Stimulated activated CD4-positive, alpha-beta T cell treated with anti-CD3 and anti-CD28 coated beads, Interleukin-1b, Interleukin-23, amount 100 ng/mL, for 24 hours (primary cell): Measurements from ENCODE around the gene SDHAF1.
A peak's percentile ranks its signal among the peaks of the same experiment; 100 is the strongest.

ENCODE experiments used
- DNase-seq, 4 experiments: peaks; one replicate each; pipeline ENCODE4 v3.0.0-alpha.2; 2020; ENCODE audit warnings: low read depth in 4 of 4, low spot score in 1 of 4

SDHAF1 gene

DNA sequence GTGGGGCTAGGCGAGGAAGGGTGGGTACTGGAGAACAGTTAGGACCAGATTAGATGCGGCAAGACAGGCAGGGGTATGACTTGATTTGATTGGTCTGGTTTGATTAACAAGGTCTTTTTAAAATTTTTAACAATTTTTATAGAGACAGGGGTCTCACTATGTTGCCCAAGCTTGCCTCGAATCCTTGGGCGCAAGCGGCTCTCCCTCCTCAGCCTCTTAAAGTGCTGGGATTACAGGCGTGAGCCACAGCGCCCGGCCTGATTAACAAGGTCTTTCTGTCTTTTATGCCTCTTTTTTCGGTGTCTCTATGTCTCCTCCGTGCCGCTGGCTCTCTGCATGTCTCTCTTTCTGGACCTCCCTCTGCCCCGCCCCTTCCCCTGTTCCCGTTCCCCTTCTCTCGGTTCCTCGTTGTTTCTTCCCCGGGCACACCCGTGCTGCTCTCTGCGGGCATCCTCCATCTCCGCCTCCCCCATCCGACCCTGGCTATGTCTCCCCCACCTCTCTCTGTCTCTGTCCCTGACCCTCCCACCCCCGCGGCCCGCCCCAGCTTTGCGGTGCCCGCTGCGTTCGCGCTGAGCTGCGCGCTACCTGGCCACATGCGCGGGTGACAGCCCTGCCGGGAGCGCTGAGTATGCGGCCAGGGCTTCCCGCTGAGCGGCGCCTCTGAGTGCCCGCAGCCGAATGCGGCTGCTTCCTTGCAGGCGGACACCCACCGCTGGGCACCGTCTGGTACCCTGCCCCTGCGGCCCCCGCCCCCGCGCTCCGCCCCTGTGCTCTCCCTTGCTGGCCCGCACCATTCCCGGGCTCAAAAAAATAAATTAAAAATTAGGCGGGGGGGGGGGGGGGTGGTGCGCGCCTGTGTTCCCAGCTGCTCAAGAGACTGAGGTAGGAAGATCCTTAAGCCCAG, 8.1 kb upstream of the SDHAF1 start:
- peak in 2 of 4 experiments; percentile 11 to 31 for DNase-seq

DNA sequence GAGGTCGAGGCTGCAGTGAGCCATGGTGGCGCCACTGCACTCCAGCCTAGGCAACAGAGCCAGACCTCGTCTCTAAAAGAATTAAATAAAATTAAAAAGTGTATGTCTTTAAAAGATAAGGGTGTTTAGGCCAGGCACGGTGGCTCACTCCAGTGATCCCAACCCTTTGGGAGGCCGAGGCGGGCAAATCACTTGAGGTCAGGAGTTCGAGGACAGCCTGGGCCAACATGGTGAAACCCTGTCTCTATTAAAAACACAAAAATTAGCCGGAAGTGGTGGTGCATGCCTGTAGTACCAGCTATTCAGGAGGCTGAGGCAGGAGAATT, 7.5 kb upstream of the SDHAF1 start:
- DNase-seq: no peak

DNA sequence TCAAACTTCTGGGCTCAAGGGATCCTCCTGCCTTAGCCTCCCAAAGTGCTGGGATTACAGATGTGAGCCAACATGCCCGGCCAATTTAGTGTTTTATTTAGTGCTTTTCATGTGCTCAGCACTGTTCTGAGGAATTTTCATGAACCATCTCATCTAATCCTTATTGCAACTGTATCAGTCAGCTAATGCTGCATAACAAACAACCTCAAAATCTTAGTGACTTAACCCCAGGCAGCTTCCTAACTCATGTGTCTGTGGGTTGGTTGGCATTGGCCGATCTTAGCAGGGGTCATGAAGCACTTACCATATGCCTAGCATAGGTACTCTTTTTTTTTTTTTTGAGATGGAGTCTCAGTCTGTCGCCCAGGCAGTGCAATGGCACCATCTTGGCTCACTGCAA, 6.2 kb upstream of the SDHAF1 start:
- no peak for DNase-seq

DNA sequence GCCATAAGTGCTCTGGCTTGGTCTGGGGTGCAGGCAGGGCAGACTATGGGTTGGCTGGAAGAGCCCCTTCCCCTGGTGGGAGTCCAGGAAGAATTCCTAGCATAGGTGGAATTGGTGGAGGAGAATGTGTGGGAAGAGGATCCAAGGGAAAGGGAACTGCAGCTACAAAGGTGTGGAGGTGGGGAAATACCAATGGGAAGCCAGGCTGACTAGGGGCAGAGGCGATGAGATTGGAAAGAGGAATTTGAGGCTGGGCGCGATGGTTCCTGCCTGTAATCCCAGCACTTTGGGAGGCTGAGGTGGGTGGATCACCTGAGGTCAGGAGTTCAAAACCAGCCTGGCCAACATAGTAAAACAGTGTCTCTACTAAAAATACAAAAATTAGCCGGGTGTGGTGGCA, 4.8 kb upstream of the SDHAF1 start:
- no peak for DNase-seq

DNA sequence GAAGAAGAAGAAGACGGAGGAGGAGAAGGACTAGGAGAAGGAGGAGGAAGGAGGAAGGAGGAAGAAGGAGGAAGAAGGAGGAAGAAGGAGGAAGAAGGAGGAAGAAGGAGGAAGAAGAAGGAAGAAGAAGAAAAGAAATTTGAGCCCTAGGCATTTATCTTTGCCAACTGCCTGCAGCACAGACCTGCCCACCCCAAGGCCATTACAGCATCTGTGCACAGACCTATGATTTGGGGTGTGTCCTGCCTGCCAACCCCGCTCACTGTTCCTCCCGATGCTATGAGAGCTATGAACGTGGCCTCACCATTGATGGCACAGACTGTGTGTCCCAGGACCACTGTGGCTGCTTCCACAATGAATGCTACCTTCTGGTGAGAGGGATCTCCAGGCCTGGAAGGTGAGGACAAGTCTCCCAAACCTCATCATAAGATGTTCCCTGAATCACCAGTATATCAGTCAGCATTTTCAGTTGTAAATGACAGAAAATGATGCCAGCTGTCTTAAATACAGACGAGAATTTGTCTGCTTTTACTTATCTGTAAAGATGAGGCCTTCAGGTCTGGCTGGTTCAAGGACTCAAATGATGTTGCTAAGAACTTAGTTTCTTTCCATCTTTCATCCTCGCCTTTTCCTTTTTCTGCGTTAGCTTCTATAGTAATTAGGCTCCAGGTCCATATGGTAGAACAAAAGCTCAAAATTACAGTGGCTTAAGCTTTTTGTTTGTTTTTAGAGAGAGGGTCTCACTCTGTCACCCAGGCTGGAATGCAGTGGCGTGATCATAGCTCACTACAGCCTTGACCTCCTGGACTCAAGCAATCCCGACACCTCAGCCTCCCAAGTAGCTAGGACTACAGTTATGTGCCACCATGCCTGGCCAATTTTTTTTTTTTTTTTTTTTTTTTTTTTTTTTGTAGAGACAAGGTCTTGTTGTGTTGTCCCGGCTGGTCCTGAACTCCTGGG, 3.9 kb upstream of the SDHAF1 start:
- DNase-seq: no peak

DNA sequence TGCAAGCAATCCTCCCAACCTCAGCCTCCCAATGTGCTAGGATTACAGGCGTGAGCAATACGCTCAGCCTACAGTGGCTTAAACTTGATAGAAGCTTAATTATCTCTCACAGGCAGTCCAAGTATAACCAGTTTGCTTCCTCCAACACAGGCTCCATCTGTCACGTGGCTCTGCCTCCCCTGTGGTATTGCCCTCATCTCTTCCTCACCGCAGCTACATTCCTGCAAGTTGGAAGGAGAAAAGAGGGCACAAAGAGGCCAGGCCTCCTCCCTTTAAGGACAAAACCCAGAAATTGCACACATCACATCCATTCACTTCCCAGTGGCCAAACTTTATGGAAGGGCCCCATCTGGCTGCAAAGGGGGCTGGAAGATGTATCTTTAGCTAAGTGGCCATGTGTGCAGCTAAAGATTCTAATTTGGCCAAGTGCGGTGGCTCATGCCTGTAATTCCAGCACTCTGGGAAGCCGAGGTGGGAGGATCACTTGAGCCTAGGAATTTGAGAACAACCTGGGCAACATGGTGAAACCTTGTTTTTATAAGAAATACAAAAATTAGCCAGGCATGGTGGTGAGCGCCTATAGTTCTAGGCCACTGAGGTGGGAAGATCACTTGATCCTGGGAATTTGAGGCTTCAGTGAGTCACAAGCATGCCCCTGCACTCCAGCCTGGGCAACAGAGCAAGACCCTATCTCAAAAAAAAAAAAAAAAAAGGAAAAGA, 3.1 kb upstream of the SDHAF1 start:
- DNase-seq: no peak

DNA sequence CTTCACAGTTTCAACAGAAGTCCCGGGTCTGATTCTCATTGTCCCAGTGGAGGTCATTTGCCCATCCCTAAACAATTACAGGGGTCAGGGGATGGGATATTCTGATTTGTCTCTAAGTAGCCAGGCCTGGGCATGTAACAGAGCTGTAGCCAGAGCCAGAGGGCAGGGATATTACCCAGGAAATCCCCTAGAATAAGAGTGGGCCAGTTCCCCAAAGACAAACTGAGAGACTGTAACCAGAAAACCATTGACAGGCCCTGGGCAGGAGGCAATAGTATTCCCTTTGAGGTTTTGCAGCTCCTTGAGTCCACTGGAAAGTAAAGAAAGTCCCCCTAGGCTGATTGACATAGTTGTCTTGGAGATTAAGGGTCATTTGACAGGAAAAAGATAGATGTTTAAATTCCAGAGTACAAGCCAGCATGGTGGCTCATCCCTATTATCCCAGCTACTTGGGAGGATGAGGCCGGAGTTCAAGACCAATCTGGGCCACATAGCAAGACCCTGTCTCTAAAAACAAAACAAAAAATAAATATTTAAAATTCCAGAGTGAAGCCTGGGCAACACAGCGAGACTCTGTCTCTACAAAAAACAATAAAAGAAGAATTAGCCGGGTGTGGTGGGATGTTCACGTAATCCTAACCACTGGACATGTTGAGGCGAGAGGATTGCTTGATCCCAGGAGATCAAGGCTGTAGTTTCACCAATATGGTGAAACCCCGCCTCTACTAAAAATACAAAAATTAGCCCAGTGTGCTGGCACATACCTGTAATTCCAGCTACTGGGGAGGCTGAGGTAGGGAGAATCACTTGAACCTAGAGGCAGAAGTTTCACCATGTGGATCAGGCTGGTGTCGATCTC, 1.9 kb upstream of the SDHAF1 start:
- DNase-seq: no peak

DNA sequence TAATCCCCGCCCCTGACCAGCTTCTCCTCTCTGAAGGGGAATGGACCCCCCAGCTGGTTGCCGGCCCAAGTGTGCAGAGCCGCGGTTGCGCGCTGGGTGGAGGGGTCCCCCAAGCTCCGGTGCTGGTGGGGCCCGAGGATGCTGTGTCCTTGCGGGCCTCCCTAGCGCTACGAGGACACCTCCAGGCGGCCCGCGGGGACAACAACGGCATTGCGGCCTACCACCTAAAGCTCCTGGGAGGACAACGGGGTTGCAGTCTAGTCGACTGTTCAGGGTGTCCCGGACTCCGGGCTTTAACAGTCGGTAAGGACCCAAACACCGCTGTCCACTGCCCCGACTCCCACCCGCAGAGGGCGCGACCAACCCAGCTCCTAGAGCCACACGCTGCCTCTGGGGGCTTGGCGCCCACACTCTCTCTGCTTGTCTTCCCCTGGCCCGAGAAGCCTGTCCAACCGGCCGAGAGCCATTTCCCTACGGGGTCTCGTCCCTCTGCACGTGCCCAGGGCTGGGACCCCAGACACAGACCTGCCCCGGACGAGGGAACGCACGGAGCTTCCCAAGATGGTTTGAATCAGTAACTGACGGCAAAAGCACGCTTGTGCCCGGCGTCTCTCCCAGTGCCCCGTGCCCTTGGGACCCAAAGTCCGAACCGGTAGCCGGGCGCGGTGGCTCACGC, 927 bp upstream of the SDHAF1 start:
- DNase-seq: no peak

DNA sequence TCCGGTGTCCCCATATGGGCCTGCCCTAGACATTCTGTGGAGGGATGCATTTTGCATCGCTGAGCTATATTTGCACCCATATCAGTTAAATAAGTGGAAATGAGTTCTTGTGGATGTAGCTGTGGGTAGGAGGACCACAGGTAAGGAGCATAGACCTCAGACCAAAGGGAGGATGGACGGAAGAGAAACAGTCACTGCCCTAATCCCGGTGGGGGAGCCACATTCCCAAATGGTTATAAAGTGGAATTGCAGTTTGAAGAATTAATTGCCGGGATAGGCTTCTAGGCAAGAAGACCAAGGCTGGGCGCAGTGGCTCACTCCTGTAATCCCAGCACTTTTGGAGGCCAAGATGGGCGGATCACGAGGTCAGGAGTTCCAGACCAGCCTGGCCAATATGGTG, 1.8 kb downstream of the SDHAF1 start:
- DNase-seq: no peak

DNA sequence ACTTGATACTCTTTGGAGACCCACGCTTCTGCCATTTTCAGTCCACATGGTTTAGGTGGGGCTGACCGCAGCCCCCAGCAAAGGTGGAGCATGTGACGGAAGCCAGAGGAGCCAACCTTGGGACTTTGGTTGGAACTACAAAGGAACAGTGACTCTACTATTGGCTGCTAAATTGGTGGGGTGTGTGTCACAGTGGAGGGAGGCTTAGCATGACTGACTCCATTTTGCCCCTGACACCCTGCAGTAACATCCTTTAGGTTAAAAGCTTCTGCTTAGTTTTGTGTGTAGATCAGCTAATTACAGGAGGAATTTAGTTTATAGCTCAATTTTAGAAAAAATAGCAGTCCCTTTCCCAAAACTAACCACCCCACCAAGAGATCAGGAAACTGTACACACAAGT, 6.6 kb downstream of the SDHAF1 start:
- no peak for DNase-seq

DNA sequence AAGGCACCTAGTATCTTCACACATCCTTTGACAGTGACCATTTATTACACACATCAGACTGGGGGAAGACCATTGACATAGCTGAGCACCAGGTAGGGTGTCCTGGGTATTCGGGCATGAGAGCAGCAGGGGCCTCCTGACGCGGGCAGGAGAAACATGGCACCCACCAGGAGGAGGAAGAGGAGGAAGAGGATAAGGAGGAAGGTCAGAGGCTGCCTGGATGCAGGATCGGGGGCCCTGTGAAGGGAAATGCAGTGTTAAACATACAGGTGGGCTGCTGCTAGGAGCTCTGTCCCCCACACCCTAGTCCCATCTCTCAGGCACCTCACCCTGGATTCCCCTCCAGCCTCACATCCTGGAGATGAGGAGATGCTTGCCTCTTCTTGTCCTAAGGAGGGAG, 8.3 kb downstream of the SDHAF1 start:
- DNase-seq: no peak

DNA sequence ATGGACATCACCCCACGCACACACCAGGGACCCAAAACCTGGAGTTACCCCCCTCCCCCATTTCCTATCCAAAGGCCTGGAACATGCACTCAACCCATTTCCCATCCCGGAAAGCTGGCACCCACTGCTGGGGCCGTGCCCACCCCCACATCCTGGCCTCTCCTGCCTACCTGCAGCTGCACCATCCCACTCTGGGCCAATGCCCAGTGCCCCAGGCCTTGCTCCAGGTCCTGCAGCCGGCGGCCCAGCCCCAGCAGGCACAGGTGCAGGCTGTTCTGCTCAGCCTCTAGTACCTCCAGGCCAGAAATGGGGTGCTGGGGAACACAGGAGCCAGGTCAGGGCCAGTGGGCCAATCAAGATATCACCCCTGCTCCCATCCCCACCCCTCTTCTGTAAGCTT, 12.0 kb downstream of the SDHAF1 start:
- no peak for DNase-seq

DNA sequence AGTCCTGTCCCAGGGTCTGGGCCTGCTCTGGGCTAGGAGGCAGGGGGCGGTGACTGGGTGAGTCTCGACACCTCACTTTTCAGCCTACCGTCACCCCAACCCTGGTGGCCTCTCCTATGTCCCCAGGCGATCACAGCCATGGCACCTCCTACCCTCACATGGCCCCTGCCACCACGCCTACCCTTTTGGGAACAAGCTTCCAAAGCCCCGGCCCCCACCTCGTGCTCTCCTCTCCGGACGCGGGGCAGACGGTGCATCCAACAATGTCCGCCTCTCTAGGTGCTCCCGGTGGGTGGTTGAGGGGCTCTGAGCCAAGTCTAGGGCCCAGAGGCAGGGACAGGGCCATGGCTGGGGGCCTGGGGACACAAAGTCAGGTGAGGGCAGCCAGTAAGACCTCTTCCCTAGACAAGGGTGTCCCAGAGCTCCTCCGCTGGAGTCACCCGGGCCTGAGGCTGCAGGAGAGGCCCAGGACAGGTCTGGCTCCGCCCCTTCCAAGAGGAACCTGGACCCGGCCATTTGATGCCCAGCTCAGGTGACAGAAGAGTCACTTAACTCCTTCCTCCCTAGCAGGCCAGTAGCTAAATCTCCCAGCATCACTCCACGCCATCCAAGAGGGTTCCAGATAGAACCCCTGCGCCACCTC, 13.5 kb downstream of the SDHAF1 start, which contains the start of gene SYNE4:
Gene SYNE4 (minus strand): TSS at position 478 of the 643 bp plus-strand sequence. CDS start 132 bp downstream, at position 346.
- DNase-seq: no peak

DNA sequence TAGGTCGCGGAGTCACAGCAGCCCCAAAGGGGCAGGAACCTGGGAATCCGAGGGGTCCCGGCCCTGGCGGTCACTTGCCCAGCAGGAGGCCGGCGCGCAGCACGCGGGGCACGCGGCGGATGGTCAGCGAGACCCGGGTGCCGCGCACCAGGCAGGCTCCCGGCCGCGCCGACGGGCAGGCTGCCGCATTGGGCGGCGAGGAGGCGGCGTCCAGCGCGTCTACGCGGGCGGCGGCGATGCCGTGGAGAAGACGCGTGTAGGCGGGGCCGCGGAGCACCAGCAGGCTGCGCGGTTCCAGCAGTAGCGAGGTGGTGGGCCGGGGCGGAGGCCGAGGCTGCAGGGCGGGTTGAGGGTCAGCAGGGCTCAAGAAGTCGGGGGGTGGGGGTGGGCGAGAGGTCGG, 14.2 kb downstream of the SDHAF1 start:
- DNase-seq: peak in 2 of 4 experiments; percentile 36 to 57

DNA sequence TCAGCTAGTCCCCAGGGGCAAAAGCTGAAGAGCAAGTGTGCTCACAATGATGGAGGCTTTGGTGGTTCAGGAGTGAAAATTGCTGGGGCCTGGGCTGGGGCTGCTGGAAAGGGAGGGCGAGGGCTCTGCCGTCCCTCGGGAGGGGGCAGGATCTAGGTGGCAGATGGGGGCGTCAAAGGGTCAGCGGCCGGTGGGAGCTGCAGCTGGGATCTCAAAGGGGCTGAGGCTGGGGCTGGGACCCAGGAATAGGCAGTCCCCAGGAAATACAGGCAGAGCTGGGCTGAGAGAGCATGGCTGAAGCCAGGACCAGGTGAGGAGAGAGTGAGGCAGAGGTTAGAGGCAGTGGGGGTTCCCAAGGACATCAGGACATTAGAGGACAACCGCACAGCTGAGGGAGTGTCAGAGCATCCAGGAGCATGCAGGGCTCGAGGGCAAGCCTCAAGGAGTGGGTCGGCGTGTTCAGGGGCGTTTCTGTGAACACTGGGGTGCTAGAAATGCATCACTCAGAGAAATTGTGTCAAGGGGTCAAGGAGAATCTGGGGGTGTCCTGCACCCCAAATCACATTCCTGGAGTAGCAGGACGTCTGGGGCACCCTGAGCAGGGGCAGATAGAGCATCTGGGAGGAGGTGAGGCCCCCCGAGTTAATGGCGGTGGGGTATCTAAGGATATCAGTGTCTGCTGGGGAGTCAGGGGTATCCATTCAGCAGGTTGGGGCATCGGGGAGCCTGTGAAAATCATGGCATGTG, 14.8 kb downstream of the SDHAF1 start:
- no peak for DNase-seq

DNA sequence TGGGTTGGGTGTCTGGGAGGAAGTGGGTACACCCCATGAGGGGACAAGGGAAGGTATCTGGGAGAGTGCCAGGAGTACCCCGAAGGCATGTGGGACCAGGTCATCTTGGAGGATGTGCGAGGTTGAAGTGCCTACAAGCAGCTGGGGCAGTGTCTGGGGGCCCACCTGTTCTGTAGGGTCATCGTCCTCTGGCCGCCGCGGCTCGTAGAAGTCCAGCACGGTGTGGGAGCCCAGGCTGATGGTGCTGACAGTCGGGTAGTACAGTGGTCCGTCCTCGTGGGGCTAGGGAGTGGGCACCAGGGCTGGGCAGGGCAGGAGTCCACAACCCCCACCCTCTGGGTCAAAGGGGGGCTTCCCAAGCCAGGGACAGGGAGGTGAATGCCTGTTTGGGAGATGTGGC, 15.4 kb downstream of the SDHAF1 start:
- DNase-seq: no peak

DNA sequence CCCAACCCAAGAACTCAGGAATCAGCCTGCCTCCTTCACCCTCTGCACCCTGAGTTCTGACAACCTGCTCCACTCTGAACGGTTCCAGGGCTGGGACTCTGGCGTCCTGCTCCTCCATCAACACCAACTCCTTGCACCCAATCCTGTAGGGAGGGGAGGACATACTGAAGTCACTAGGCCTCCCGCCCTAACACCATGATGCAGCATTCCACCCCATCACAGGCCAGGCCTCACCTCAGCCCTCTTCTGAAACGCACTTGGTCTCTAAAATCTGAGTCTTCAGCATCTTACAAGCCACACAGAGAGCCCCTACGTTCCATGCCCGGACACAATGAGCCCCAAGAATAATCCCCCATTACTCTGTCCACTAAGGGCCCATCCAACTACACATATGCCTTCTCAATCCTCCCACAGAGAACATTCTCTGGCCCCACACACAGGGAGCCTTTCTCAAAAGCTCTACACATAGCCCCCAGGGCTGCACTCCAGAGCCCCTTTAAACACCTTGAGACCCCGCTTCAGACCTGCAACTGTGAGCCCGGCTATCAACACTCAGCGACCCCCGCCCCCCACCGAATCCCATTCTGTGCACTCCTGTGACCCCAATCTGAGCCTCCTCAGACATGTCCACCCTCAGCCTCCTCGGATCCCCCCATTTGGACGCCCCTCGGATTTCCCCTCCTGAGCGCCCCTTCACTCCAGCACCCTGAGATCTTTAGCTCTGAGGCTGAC, 18.5 kb downstream of the SDHAF1 start:
- DNase-seq: no peak
